ENCODE data around the gene ARRDC2.

GRCh38 chr19:18000915-18001776, 6.8 kb upstream of the ARRDC2 start:
- TF ChIP-seq CTCF (IDR thresholded peaks at IDR 0.05): peak in 1 of 4 experiments; percentile 10
- TF ChIP-seq POLR2A (IDR thresholded peaks at IDR 0.05): peak; percentile 68 to 78
- no peak for TF ChIP-seq EP300 (IDR thresholded peaks at IDR 0.05)

Data from gastroesophageal sphincter (tissue), 3 donors.